ENCODE results near the gene GRWD1.

Gene GRWD1

GRCh38 chr19:48477698-48478338 is 32.0 kb downstream of the GRWD1 start:
- Histone ChIP-seq H3K27ac (ENCODE audit: extremely low read depth, low read depth, low read length) (no peak overlapping the region), H3K4me1 (ENCODE audit: control insufficient read depth, insufficient read depth, low read length) (no peaks in the 10 kb centered on the region), H3K9me3 (ENCODE audit: control insufficient read depth, insufficient read depth, low read depth, low read length) (no peaks in the 10 kb centered on the region), H3K4me3 (ENCODE audit: low read depth, low read length) (no peak overlapping the region), H3K36me3 (ENCODE audit: control insufficient read depth in 2 of 2, insufficient read depth in 1 of 2, low read length in 2 of 2) (peaks cover 34 to 73% of the 10 kb centered on the region in 2 experiments)
- no peak for TF ChIP-seq ZNF266 (tag by site-specific recombination; IDR thresholded peaks at IDR 0.05; ENCODE audit: low read depth)
- TF ChIP-seq ZSCAN16 (tag by site-specific recombination; IDR thresholded peaks at IDR 0.05), result no peak
- no peak for TF ChIP-seq ZNF488 (tag by site-specific recombination; IDR thresholded peaks at IDR 0.05)
- no peak for TF ChIP-seq ZNF837 (tag by site-specific recombination; IDR thresholded peaks at IDR 0.05)
- no peak for TF ChIP-seq ZNF521 (tag by site-specific recombination; IDR thresholded peaks at IDR 0.05)
- no peak for TF ChIP-seq ZNF510 (tag by site-specific recombination; IDR thresholded peaks at IDR 0.05; ENCODE audit: insufficient replicate concordance)
- no peak for TF ChIP-seq ZNF280D (tag by site-specific recombination; IDR thresholded peaks at IDR 0.05)
- TF ChIP-seq ELK4 (IDR thresholded peaks at IDR 0.05; ENCODE audit: borderline replicate concordance, low read depth, low read length), result no peak
- TF ChIP-seq ZNF623 (tag by site-specific recombination; IDR thresholded peaks at IDR 0.05), result no peak
- TF ChIP-seq ZSCAN30 (tag by site-specific recombination; IDR thresholded peaks at IDR 0.05), result no peak
- ChIA-PET POLR2A (interaction anchor here (3.1 kb wide), 1 partner anchor 15 kb away, joined by 8 read pairs; no protein-coding TSS in a partner anchor), CTCF (no interaction called here)

GRCh38 chr19:48478339-48479256 is 32.8 kb downstream of the GRWD1 start:
- H3K36me3 ChIP-seq (ENCODE audit: control insufficient read depth in 2 of 2, insufficient read depth in 1 of 2, low read length in 2 of 2), result peaks cover 34 to 66% of the 10 kb centered on the region in 2 experiments
- POLR2A ChIA-PET, result interaction anchor here (1.3 to 1.6 kb wide), 2 partner anchors 9 to 14 kb away, joined by 6 to 7 read pairs; no protein-coding TSS in a partner anchor

GRCh38 chr19:48479686-48480085 is 33.9 kb downstream of the GRWD1 start:
- H3K4me1 ChIP-seq (ENCODE audit: control insufficient read depth, insufficient read depth, low read length), result no peaks in the 10 kb centered on the region
- no peak overlapping the region for H3K27ac ChIP-seq (ENCODE audit: extremely low read depth, low read depth, low read length)
- peaks cover 33 to 55% of the 10 kb centered on the region in 2 experiments for H3K36me3 ChIP-seq (ENCODE audit: control insufficient read depth in 2 of 2, insufficient read depth in 1 of 2, low read length in 2 of 2)
- CTCF ChIA-PET, result interaction anchor here (0.8 kb wide), 1 partner anchor 10 kb away, joined by 4 read pairs; no protein-coding TSS in a partner anchor
- no peak overlapping the region for H3K4me3 ChIP-seq (ENCODE audit: low read depth, low read length)
- POLR2A ChIA-PET, result interaction anchor here (1.0 to 1.6 kb wide), 3 partner anchors 10 to 22 kb away, joined by 5 to 7 read pairs (median 6); no protein-coding TSS in a partner anchor
- H3K9me3 ChIP-seq (ENCODE audit: control insufficient read depth, insufficient read depth, low read depth, low read length), result no peaks in the 10 kb centered on the region
- TF ChIP-seq ZNF274 (IDR thresholded peaks at IDR 0.05; ENCODE audit: low read length) (no peak), ZNF274 (tag by site-specific recombination; IDR thresholded peaks at IDR 0.05; ENCODE audit: borderline replicate concordance) (no peak), ZNF677 (tag by site-specific recombination; IDR thresholded peaks at IDR 0.05) (no peak), ZSCAN23 (tag by site-specific recombination; IDR thresholded peaks at IDR 0.05) (no peak), ZNF132 (tag by site-specific recombination; IDR thresholded peaks at IDR 0.05; ENCODE audit: borderline replicate concordance) (no peak), ZBTB26 (tag by site-specific recombination; optimal IDR thresholded peaks at IDR 0.05) (no peak), ZNF48 (tag by site-specific recombination; IDR thresholded peaks at IDR 0.05) (no peak), ZNF449 (tag by site-specific recombination; IDR thresholded peaks at IDR 0.05) (no peak), KLF9 (tag by site-specific recombination; IDR thresholded peaks at IDR 0.05; ENCODE audit: low read depth) (no peak), ZNF776 (tag by site-specific recombination; IDR thresholded peaks at IDR 0.05; ENCODE audit: borderline replicate concordance) (no peak)

More at GRCh38 chr19:48478339-48479256, 32.8 kb downstream of the GRWD1 start:
- H3K4me3 ChIP-seq (ENCODE audit: low read depth, low read length), result no peak overlapping the region
- TF ChIP-seq ZNF596 (tag by site-specific recombination; IDR thresholded peaks at IDR 0.05) (no peak), ZNF146 (tag by site-specific recombination; IDR thresholded peaks at IDR 0.05) (no peak)
- no peaks in the 10 kb centered on the region for H3K4me1 ChIP-seq (ENCODE audit: control insufficient read depth, insufficient read depth, low read length)
- CTCF ChIA-PET, result interaction anchor here (0.8 kb wide), 1 partner anchor 11 kb away, joined by 4 read pairs; no protein-coding TSS in a partner anchor
- no peak overlapping the region for H3K27ac ChIP-seq (ENCODE audit: extremely low read depth, low read depth, low read length)
- H3K9me3 ChIP-seq (ENCODE audit: control insufficient read depth, insufficient read depth, low read depth, low read length), result no peaks in the 10 kb centered on the region

All from HEK293 (cell line).